Measurements from ENCODE around the gene PRKCB. TPM values are rescaled to one million over a fixed set of nuclear protein-coding genes. Genes with fewer than 3 reads are reported as not detected.

Gene PRKCB
- total RNA-seq, 1 experiment from 2014 or later: 0.89 TPM

DNA sequence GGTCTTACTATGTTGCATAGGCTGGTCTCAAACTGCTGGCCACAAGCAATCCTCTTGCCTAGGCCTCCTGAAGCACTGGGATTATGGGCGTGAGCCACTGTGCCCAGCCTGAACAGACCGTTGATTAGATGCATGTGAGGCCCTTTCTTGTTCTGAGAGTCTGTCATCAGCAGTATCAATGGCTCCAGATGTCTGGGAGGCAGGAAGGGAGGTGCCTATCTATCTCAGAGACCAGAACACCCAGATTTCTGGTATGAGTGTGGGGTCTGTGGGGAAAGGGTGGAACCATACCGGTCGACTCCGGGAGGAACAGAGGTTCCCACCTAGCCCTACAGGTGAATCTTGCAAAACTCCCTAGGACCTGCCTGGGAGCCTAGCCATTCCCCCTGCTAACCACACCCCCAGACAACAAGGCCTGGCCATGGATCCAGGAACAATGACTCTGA, 71.7 kb downstream of the PRKCB start:
- no peak overlapping the region for H3K4me2 ChIP-seq (ENCODE audit: low read length)
- H3K9ac ChIP-seq (ENCODE audit: low read length): no peak overlapping the region
- H3K27me3 ChIP-seq (ENCODE audit: insufficient read depth, low read length): peaks cover 39% of the 10 kb centered on the region
- no peaks in the 10 kb centered on the region for H3K9me3 ChIP-seq (ENCODE audit: control insufficient read depth in 1 of 2, insufficient read depth in 1 of 2, low read depth in 1 of 2, low read length in 2 of 2)
- no peaks in the 10 kb centered on the region for H3K4me1 ChIP-seq (ENCODE audit: control insufficient read depth in 1 of 2, insufficient read depth in 2 of 2, low read length in 2 of 2)
- no peaks in the 10 kb centered on the region for H3K36me3 ChIP-seq (ENCODE audit: control insufficient read depth in 1 of 2, insufficient read depth in 2 of 2, low read length in 2 of 2)
- ChIA-PET POLR2A (no interaction called here), CTCF (no interaction called here), RAD21 (ENCODE audit: low non-redundant PET in 1 of 2, low total read pairs in 2 of 2, uncharacterized antibody in 2 of 2, unreplicated experiment in 2 of 2) (no interaction called here)
- H3K27ac ChIP-seq (ENCODE audit: low read depth, low read length): no peak overlapping the region
- intact Hi-C loops (cut with micrococcal nuclease): no loop called here
- H3K79me2 ChIP-seq (ENCODE audit: insufficient read depth, low read length): no peaks in the 10 kb centered on the region
- H4K20me1 ChIP-seq (ENCODE audit: insufficient read depth): no peaks in the 10 kb centered on the region
- TF ChIP-seq TCF7L2 (IDR thresholded peaks at IDR 0.05; ENCODE audit: borderline replicate concordance, extremely low read depth, insufficient read depth, insufficient read length) (no peak), SP1 (IDR thresholded peaks at IDR 0.05; ENCODE audit: low read depth) (no peak), FOSL1 (IDR thresholded peaks at IDR 0.05; ENCODE audit: low read depth) (no peak), YY1 (IDR thresholded peaks at IDR 0.05; ENCODE audit: extremely low read depth, insufficient replicate concordance, low read depth, low read length) (no peak), POLR2A (IDR thresholded peaks at IDR 0.05; ENCODE audit: borderline replicate concordance, extremely low read depth, insufficient read depth, insufficient read length) (no peak), SRF (IDR thresholded peaks at IDR 0.05; ENCODE audit: low read depth) (no peak)
- H3K9me2 ChIP-seq (ENCODE audit: insufficient read depth): no peaks in the 10 kb centered on the region
- ATAC-seq: no peak
- no TSS peak for BruUV-seq (replicated peaks)
- no peak overlapping the region for H2AFZ ChIP-seq (ENCODE audit: low read depth, low read length, poor library complexity, severe bottlenecking)
- DNase-seq (ENCODE audit: low read depth, low spot score): no peak
- no peak overlapping the region for H3K4me3 ChIP-seq (replicated peaks in 1 of 2; ENCODE audit: low read depth in 1 of 2, low read length in 2 of 2)

DNA sequence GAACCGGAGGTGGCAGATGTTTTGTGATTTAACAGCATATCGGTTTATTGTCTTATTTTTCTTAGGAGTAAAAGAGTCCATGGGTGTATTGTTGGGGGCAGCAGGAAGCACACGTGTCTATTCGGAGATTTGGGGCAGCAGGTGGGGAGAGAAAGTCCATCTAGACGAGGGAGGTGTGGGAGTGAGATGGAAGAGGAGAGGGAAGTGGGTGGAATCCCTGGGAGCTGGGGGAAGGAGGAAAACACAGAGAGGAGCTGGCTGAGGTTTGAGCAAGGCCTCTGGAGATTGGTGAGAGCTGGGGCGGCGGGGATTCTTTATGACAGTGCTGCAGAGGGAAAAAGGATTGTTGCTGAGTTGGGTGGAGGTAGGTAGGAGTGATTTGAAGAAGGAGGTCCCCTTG, 72.1 kb downstream of the PRKCB start:
- ChIA-PET RAD21 (ENCODE audit: low non-redundant PET in 1 of 2, low total read pairs in 2 of 2, uncharacterized antibody in 2 of 2, unreplicated experiment in 2 of 2) (no interaction called here), POLR2A (no interaction called here), CTCF (no interaction called here)
- no peak for TF ChIP-seq POLR2AphosphoS5 (IDR thresholded peaks at IDR 0.05; ENCODE audit: low read depth, low read length)
- no peak for TF ChIP-seq SRF (IDR thresholded peaks at IDR 0.05; ENCODE audit: low read depth)
- no peak for TF ChIP-seq ELF1 (IDR thresholded peaks at IDR 0.05; ENCODE audit: borderline replicate concordance, low read depth)
- TF ChIP-seq YY1 (IDR thresholded peaks at IDR 0.05; ENCODE audit: extremely low read depth, insufficient replicate concordance, low read depth, low read length): no peak
- DNase-seq (ENCODE audit: low read depth, low spot score): no peak
- Histone ChIP-seq H4K20me1 (ENCODE audit: insufficient read depth) (no peaks in the 10 kb centered on the region), H3K4me3 (replicated peaks in 1 of 2; ENCODE audit: low read depth in 1 of 2, low read length in 2 of 2) (no peak overlapping the region), H3K4me2 (ENCODE audit: low read length) (no peak overlapping the region), H2AFZ (ENCODE audit: low read depth, low read length, poor library complexity, severe bottlenecking) (no peak overlapping the region), H3K9me2 (ENCODE audit: insufficient read depth) (no peaks in the 10 kb centered on the region), H3K36me3 (ENCODE audit: control insufficient read depth in 1 of 2, insufficient read depth in 2 of 2, low read length in 2 of 2) (no peaks in the 10 kb centered on the region), H3K27ac (ENCODE audit: low read depth, low read length) (no peak overlapping the region), H3K4me1 (ENCODE audit: control insufficient read depth in 1 of 2, insufficient read depth in 2 of 2, low read length in 2 of 2) (no peaks in the 10 kb centered on the region), H3K9me3 (ENCODE audit: control insufficient read depth in 1 of 2, insufficient read depth in 1 of 2, low read depth in 1 of 2, low read length in 2 of 2) (no peaks in the 10 kb centered on the region), H3K9ac (ENCODE audit: low read length) (no peak overlapping the region), H3K79me2 (ENCODE audit: insufficient read depth, low read length) (no peaks in the 10 kb centered on the region), H3K27me3 (ENCODE audit: insufficient read depth, low read length) (peaks cover 39% of the 10 kb centered on the region)
- no TSS peak for BruUV-seq (replicated peaks)
- no peak for ATAC-seq
- intact Hi-C loops (cut with micrococcal nuclease): no loop called here

Measured in HCT116 (cell line).